Common myeloid progenitor, CD34-positive (primary cell): Measurements from ENCODE around the gene SV2B.

Experiments
- CTCF ChIA-PET: fragments of 350-600 bp; sonication (Branson Sonifier 250); formaldehyde crosslinking; loops from one replicate; lab custom pipeline; 2021; ENCODE audit warnings: antibody characterized with exemption; lab: Charles Lee
- POLR2A ChIA-PET: fragments of 350-600 bp; sonication (Branson Sonifier 250); formaldehyde crosslinking; loops from one replicate; lab custom pipeline; 2021; ENCODE audit warnings: antibody characterized with exemption; lab: Charles Lee
- DNase-seq, 3 donors: peaks; one replicate each; pipeline versions ENCODE4 v3.0.0 to v3.0.0-alpha.2; 2013
- H3K27ac ChIP-seq, 2 experiments: 1 replicate in 1 of 2; 2 replicates in 1 of 2; pipeline ENCODE4 v1.7.0; 2013; ENCODE audit warnings: inconsistent platforms in 2 of 2, low read length in 2 of 2, mild to moderate bottlenecking in 2 of 2, low read depth in 1 of 2, moderate library complexity in 1 of 2; ENCODE audit not compliant: severe bottlenecking in 2 of 2, insufficient read depth in 1 of 2, poor library complexity in 1 of 2
- H3K27me3 ChIP-seq, 5 experiments: replicated peaks in 2 of 5; 1 replicate in 3 of 5; 2 replicates in 2 of 5; pipeline versions ENCODE4 v1.6.1 to v1.7.0; 2013; ENCODE audit warnings: low read length in 4 of 5, mild to moderate bottlenecking in 2 of 5, moderate library complexity in 2 of 5, inconsistent platforms in 1 of 5; ENCODE audit not compliant: insufficient read depth in 5 of 5, control insufficient read depth in 4 of 5
- H3K36me3 ChIP-seq, 4 experiments: 1 replicate in 2 of 4; 2 replicates in 2 of 4; pipeline versions ENCODE4 v1.6.1 to v1.7.0; 2013; ENCODE audit warnings: low read length in 3 of 4, control low read depth in 1 of 4, mild to moderate bottlenecking in 1 of 4; ENCODE audit not compliant: control insufficient read depth in 4 of 4, insufficient read depth in 4 of 4
- H3K4me1 ChIP-seq, 4 experiments: 1 replicate in 3 of 4; 2 replicates in 1 of 4; pipeline versions ENCODE4 v1.6.1 to v1.7.1; 2013; ENCODE audit warnings: low read length in 3 of 4, mild to moderate bottlenecking in 3 of 4, control low read depth in 1 of 4, inconsistent platforms in 1 of 4, moderate library complexity in 1 of 4; ENCODE audit not compliant: control insufficient read depth in 4 of 4, insufficient read depth in 4 of 4; ENCODE audit errors: control extremely low read depth in 1 of 4
- H3K4me3 ChIP-seq, 7 experiments: 1 replicate in 4 of 7; 2 replicates in 3 of 7; pipeline versions ENCODE4 v1.5.1 to v1.7.0; 2013; ENCODE audit warnings: mild to moderate bottlenecking in 7 of 7, low read length in 6 of 7, moderate library complexity in 6 of 7, inconsistent platforms in 2 of 7, low read depth in 2 of 7, control low read depth in 1 of 7; ENCODE audit not compliant: insufficient read depth in 4 of 7, control insufficient read depth in 1 of 7; ENCODE audit errors: extremely low read depth in 1 of 7
- H3K9me3 ChIP-seq, 5 experiments: 1 replicate in 4 of 5; 2 replicates in 1 of 5; pipeline versions ENCODE4 v1.6.1 to v1.7.1; 2013; ENCODE audit warnings: low read length in 4 of 5, mild to moderate bottlenecking in 2 of 5, inconsistent platforms in 1 of 5, low read depth in 1 of 5, moderate library complexity in 1 of 5; ENCODE audit not compliant: control insufficient read depth in 4 of 5, insufficient read depth in 2 of 5; ENCODE audit errors: control extremely low read depth in 1 of 5
- WGBS: methylation state at CpG from one replicate; pipeline ENCODE4 v1.1.5; 2013; ENCODE audit not compliant: insufficient coverage; 5-methylcytosine and 5-hydroxymethylcytosine counted together

The SV2B gene

GRCh38 chr15:91270747-91271146 is 170.7 kb downstream of the SV2B start:
- peaks cover 0 to 16% (median 4%) of the 10 kb centered on the region in 4 experiments for H3K4me1 ChIP-seq
- no peak for DNase-seq
- H3K27ac ChIP-seq, result no peak overlapping the region
- no peak overlapping the region for H3K4me3 ChIP-seq
- CTCF ChIA-PET, result interaction anchor here (1.2 to 2.9 kb wide), 5 partner anchors 12 to 214 kb away, joined by 3 to 24 read pairs (median 12); no protein-coding TSS in a partner anchor
- POLR2A ChIA-PET, result no interaction called here
- no peaks in the 10 kb centered on the region for H3K36me3 ChIP-seq
- H3K9me3 ChIP-seq, result peaks cover 0 to 1% (median 0%) of the 10 kb centered on the region in 5 experiments
- WGBS, result 94% methylated on average over 15 of the region's 15 CpGs
- H3K27me3 ChIP-seq, result peaks cover 0 to 3% (median 0%) of the 10 kb centered on the region in 5 experiments

GRCh38 chr15:91271565-91272153 is 171.6 kb downstream of the SV2B start:
- peak; percentile 72 to 85 (median 73) for DNase-seq
- no peaks in the 10 kb centered on the region for H3K36me3 ChIP-seq
- WGBS, result 0% methylated on average over 2 of the region's 8 CpGs
- peak overlapping the region in 1 of 7 experiments; percentile 38 for H3K4me3 ChIP-seq
- no peak overlapping the region for H3K27ac ChIP-seq
- ChIA-PET POLR2A (interaction anchor here (0.6 to 0.8 kb wide), 2 partner anchors 103 to 322 kb away, joined by 3 read pairs; no protein-coding TSS in a partner anchor), CTCF (interaction anchor here (0.7 to 3.9 kb wide), 26 partner anchors 10 to 805 kb away, joined by 3 to 48 read pairs (median 4); partner anchors contain the start of genes HDDC3, RCCD1 and UNC45A)
- H3K4me1 ChIP-seq, result peaks cover 0 to 7% (median 2%) of the 10 kb centered on the region in 4 experiments
- peaks cover 0 to 5% (median 0%) of the 10 kb centered on the region in 5 experiments for H3K9me3 ChIP-seq
- peaks cover 0 to 3% (median 0%) of the 10 kb centered on the region in 5 experiments for H3K27me3 ChIP-seq

DNA sequence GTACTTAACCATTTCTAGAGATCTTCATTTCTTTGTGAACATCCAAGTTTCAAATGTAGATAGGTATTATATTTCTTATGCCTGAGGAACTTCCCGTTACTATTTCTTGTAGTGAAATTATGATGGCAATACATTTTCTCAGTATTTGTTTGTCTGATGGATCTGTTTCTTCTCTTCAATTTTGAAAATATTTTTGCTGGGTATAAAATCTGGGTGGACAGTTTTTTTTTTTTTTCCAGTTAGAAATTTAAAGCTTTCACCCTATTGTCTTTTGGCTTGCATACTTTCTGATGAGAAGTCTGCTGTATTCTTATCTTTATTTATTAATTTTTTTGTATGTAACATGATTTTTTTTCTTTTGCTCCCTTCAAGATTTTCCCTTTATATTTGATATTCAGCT is 175.8 kb downstream of the SV2B start:
- Histone ChIP-seq H3K36me3 (no peaks in the 10 kb centered on the region), H3K4me3 (no peak overlapping the region), H3K27ac (no peak overlapping the region), H3K27me3 (peaks cover 0 to 3% (median 0%) of the 10 kb centered on the region in 5 experiments), H3K4me1 (peaks cover 0 to 4% (median 0%) of the 10 kb centered on the region in 4 experiments), H3K9me3 (peaks cover 0 to 5% (median 0%) of the 10 kb centered on the region in 5 experiments)
- ChIA-PET CTCF (interaction anchor here (1.7 to 1.8 kb wide), 2 partner anchors 217 to 220 kb away, joined by 4 to 6 read pairs; no protein-coding TSS in a partner anchor), POLR2A (no interaction called here)
- peak in 2 of 3 donors; percentile 25 to 32 for DNase-seq
- WGBS, result 100% methylated on average over 1 of the region's 1 CpG

DNA sequence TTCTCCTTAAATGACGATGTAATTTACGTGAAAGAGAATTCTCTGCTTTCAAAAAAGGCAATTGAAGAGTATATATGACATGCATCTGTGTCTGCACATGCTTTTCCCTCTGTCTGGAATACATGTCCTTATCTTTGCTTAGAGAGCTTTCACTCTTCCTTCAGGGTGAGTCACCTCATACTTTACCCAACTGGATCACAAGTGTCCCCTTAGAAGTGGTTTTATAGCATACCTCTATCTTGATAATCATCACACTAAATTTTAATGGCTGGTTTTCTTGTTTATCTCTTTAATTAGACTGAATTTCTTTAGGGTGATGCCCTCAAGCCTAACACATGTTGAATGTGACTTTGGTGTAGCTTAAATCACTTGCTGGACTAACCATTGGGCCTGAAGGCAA is 178.9 kb downstream of the SV2B start:
- H3K36me3 ChIP-seq, result no peaks in the 10 kb centered on the region
- H3K4me1 ChIP-seq, result no peaks in the 10 kb centered on the region
- no peaks in the 10 kb centered on the region for H3K27me3 ChIP-seq
- no peak for DNase-seq
- ChIA-PET CTCF (interaction anchor here (1.3 to 2.4 kb wide), 2 partner anchors 9 to 12 kb away, joined by 3 to 8 read pairs; no protein-coding TSS in a partner anchor), POLR2A (no interaction called here)
- no peak overlapping the region for H3K4me3 ChIP-seq
- H3K9me3 ChIP-seq, result peaks cover 0 to 5% (median 0%) of the 10 kb centered on the region in 5 experiments
- 88% methylated on average over 2 of the region's 2 CpGs for WGBS
- no peak overlapping the region for H3K27ac ChIP-seq

DNA sequence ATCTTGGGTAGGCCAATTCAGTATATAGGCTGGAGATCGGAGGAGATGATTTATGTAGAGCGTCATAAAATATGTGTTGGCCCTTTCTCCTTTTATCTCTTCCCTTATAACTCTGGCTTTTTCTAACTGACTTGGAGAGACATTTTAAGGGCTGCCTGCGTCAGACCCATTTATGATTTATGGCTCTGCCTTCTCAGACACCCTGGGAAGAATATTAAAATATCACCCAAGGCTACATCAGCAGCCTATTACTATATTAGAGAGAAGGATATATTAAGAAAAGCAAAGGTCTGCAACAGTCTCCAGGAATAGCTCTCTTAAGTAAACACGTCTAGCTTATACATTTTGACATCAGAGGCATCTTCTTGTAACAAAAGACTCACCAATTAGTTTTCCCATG is 179.4 kb downstream of the SV2B start:
- no peak for DNase-seq
- ChIA-PET POLR2A (no interaction called here), CTCF (interaction anchor here (1.1 to 1.5 kb wide), 4 partner anchors 10 to 21 kb away, joined by 3 to 5 read pairs (median 4); no protein-coding TSS in a partner anchor)
- Histone ChIP-seq H3K27ac (no peak overlapping the region), H3K4me3 (no peak overlapping the region), H3K4me1 (no peaks in the 10 kb centered on the region), H3K27me3 (no peaks in the 10 kb centered on the region), H3K36me3 (no peaks in the 10 kb centered on the region), H3K9me3 (peaks cover 0 to 5% (median 0%) of the 10 kb centered on the region in 5 experiments)
- WGBS, result no CpG with 5 or more reads among the region's 4 CpGs

DNA sequence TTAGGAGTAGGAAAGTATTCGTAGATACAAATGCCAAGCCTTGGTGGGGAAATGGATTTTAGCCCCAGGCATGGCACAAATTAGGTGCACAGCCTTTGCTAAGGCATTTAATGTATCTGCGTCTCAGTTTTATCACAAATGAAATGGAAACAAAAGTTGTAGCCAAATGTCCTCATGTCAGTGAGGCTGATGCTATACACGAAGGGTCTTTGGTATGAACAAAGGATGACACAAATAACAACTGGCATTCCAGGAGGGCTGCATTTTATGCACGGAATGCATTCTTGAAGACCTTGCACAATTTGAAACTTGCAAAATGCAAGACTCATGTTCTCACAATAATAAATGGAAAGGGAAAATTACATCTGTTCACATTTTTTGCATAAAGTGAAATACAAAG is 181.9 kb downstream of the SV2B start:
- WGBS, result 96% methylated on average over 4 of the region's 4 CpGs
- no peaks in the 10 kb centered on the region for H3K4me1 ChIP-seq
- no peaks in the 10 kb centered on the region for H3K36me3 ChIP-seq
- ChIA-PET POLR2A (no interaction called here), CTCF (interaction anchor here (1.9 kb wide), 1 partner anchor 24 kb away, joined by 5 read pairs; no protein-coding TSS in a partner anchor)
- no peak overlapping the region for H3K27ac ChIP-seq
- no peaks in the 10 kb centered on the region for H3K9me3 ChIP-seq
- DNase-seq, result no peak
- H3K4me3 ChIP-seq, result no peak overlapping the region
- H3K27me3 ChIP-seq, result no peaks in the 10 kb centered on the region

DNA sequence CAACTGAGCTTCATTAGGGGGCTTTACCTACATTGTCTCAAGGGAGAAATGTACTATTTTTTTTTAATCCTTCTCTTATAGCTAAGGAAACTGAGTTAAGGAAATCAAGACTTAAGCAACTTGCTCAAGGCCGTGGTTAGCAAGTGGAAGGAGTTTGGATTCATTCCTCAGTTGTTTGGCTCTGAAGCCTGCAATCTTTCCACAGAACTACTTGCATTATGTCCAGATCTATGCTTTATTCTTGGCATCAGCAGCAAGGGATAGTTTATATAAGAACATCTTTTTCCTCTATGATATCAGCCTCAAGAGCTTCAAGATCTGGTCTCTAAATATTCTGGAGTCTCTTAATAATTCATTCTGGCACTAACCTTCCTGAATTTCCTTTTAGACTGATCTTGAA is 182.4 kb downstream of the SV2B start:
- ChIA-PET POLR2A (no interaction called here), CTCF (interaction anchor here (1.9 kb wide), 1 partner anchor 24 kb away, joined by 5 read pairs; no protein-coding TSS in a partner anchor)
- Histone ChIP-seq H3K27ac (no peak overlapping the region), H3K4me3 (no peak overlapping the region), H3K27me3 (no peaks in the 10 kb centered on the region), H3K36me3 (no peaks in the 10 kb centered on the region), H3K9me3 (no peaks in the 10 kb centered on the region), H3K4me1 (no peaks in the 10 kb centered on the region)
- 100% methylated on average over 1 of the region's 1 CpG for WGBS
- DNase-seq, result no peak
